GM19395 (cell line): ENCODE results near the gene TLR9.
"Not testable (repeated sequence)": the region's sequence is repeated elsewhere in the genome, so short reads cannot be mapped to it uniquely, and the experiment has no call there.

Experiments used
- ATAC-seq: cut with Tn5 transposase; IDR thresholded peaks from one replicate; pipeline ENCODE4 v1.9.1; 2021; ENCODE audit warnings: mild to moderate bottlenecking, moderate library complexity; ENCODE audit not compliant: unreplicated experiment

The TLR9 gene, protein sequence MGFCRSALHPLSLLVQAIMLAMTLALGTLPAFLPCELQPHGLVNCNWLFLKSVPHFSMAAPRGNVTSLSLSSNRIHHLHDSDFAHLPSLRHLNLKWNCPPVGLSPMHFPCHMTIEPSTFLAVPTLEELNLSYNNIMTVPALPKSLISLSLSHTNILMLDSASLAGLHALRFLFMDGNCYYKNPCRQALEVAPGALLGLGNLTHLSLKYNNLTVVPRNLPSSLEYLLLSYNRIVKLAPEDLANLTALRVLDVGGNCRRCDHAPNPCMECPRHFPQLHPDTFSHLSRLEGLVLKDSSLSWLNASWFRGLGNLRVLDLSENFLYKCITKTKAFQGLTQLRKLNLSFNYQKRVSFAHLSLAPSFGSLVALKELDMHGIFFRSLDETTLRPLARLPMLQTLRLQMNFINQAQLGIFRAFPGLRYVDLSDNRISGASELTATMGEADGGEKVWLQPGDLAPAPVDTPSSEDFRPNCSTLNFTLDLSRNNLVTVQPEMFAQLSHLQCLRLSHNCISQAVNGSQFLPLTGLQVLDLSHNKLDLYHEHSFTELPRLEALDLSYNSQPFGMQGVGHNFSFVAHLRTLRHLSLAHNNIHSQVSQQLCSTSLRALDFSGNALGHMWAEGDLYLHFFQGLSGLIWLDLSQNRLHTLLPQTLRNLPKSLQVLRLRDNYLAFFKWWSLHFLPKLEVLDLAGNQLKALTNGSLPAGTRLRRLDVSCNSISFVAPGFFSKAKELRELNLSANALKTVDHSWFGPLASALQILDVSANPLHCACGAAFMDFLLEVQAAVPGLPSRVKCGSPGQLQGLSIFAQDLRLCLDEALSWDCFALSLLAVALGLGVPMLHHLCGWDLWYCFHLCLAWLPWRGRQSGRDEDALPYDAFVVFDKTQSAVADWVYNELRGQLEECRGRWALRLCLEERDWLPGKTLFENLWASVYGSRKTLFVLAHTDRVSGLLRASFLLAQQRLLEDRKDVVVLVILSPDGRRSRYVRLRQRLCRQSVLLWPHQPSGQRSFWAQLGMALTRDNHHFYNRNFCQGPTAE

DNA sequence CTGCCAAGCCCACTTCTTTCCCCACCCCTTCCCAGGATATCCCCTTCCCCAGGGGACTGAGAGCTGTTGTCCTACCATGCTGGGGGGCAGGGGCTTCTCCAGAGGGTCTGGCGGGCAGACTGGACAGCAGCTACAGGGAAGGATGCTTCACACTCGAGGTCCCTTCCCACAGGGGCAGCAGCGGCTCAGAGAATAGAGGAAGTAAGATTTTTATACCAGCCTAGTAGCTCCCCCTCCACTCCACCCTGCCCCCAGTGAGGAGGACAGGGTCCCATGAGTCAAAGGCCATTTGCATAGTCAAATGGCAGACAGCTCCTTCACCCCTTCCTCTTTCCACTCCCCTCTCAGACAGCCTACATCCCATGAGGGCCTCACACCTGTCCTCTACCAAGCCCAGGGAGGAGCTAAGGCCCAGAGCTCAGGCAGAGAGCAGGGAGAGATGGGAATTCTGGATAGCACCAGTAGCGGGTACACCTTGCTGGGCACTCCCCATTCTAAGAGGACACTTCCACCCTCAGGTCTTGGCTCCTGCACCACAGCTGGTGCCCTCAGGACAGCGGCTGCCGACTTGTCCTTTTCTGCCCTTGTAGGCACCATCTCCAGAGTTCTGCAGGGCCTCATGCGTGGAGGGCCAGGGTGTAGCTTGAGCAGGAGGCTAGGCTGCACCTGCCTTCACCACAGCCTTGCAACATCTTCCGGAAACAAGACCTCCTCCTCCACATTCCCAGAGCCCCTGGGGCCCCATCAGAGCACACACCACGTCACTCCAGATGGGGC is at the start of gene TLR9:
TSS of gene TLR9 (minus strand) at position 194 of the 777 bp plus-strand sequence. CDS start at position 78, 116 bp downstream.
- peak; percentile 78 for ATAC-seq

DNA sequence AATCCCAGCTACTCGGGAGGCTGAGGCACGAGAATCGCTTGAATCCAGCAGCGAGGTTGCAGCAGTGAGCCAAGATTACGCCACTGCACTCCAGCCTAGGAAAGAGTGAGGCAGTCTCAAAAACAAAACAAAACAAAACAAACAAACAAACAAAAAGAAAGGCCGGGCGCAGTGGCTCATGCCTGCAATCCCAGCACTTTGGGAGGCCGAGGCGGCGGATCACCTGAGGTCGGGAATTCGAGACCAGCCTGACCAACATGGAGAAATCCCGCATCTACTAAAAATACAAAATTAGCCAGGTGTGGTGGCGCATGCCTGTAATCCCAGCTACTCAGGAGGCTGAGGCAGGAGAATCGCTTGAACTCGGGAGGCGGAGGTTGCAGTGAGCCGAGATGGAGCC is 49.3 kb upstream of the TLR9 start:
- ATAC-seq: not testable (repeated sequence)

DNA sequence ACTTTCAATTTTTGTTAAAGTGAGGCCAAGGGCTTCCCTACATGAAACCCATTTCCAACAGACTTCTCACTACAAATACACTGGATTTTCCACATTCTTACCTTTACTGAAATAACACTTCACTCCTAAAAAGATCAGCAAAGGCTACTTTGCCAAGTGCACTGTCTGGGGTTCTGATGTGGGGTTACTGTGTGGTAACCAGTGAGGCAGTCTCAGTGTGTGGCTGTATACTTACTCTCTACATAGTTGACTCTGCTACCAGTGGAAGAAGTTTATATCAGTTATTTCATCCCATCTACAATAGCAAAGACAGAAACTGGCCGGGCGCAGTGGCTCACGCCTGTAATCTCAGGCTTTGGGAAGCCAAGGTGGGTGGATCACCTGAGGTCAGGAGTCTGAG is 47.4 kb upstream of the TLR9 start:
- no peak for ATAC-seq

DNA sequence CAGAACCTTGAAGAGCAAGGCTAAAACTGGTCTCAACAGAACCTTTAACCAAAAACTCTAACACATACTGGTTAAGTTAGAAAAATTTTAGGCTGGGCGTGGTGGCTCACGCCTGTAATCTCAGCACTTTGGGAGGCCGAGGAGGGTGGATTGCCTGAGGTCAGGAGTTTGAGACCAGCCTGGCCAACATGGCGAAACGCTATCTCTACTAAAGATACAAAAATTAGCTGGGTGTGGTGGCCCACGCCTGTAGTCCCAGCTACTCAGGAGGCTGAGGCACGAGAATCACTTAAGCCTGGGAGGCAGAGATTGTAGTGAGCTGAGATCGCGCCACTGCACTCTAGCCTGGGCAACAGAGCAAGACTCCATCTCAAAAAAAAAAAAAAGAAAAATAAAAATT is 46.7 kb upstream of the TLR9 start:
- not testable (repeated sequence) for ATAC-seq

DNA sequence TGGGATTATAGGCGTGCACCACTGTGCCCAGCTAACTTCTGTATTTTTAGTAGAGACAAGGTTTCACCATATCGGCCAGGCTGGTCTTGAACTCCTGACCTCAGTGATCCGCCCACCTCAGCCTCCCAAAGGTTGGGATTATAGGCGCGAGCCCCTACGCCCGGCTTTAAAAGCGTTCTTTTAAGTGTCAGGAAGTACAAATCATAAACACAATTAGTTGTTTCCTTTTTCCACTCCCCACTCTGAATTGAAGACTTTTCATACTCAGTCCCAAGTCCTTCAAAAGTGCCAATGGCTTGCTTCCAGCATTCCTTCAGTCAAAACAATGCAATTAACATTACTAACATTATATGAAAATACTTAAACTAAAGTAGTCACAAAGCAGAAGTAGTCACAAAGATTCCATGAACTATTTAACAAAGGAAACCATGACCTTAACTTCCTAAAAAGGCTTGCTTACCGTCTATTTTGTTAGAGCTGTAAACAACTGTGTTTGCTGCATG is 44.9 kb upstream of the TLR9 start:
- no peak for ATAC-seq

DNA sequence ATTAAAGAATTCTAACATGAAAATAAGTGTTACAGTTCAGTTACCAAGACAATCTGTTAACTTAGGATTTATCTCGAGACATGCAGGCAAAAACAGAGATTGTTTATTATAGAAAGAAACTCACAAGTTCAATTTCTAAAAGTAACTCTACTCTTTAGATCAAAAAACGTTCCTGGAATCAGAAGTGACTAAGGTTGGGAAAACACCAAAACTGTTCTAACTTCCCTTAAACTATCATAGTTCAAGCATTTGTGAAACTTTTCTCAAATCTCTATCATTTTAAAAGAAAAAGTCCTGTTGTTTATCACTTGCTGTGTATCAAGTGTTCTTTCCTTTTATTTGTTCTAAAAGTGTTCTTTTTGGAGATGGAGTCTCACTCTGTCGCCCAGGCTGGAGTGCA is 44.3 kb upstream of the TLR9 start:
- ATAC-seq: no peak

DNA sequence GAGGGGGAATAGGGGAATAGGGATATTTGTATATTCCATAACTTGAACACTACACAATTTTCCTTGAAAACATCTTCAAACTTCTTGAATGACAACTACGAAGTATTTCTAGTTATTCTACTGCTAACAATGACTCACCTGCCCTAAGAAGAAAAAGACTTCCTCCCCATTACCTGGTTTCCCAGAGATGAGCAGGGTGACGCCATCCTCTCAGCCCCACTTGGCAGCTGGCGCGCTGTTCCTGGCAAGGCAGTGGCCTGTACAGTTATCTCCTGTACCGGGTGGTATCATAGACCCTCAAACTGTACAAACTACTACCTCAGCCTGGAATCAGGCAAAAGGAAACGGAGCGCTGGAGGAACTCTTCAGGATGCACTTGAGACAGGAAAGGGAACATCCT is 42.6 kb upstream of the TLR9 start:
- ATAC-seq: no peak

DNA sequence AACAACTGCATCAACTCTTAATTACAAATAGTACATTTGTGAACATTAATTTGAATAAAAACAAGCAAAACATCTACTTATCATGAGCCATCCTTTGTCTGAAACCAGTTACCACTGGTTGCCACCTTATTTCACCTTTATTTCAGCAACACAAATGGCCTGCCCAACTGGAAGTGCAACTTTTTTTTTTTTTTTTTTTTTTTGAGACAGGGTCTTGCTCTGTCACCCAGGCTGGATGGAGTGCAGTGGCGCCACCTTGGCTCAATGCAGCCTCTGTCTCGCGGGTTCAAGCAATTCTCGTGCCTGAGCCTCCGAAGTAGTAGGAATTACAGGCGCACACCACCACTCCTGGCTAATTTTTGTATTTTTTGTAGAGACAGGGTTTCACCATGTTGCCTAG is 39.9 kb upstream of the TLR9 start:
- ATAC-seq: no peak

DNA sequence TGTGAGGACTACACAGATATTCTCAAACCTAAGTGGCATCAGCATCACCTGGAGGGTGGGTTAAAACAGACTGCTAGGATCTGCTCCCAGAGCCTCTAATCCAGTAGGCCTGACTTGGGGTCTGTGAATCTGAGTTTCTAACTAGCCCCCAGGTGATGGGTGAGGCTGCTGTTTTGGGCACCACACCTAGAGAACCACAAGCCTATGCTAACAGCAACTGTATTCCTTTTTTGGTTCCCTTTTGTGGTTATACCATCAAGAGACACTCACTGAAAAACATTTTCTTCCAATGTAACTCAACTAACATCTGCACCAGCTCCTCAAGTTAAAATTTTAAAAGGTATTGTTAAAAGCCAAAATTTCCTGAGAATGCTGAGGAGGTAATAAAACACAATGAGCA is 37.0 kb upstream of the TLR9 start:
- no peak for ATAC-seq

DNA sequence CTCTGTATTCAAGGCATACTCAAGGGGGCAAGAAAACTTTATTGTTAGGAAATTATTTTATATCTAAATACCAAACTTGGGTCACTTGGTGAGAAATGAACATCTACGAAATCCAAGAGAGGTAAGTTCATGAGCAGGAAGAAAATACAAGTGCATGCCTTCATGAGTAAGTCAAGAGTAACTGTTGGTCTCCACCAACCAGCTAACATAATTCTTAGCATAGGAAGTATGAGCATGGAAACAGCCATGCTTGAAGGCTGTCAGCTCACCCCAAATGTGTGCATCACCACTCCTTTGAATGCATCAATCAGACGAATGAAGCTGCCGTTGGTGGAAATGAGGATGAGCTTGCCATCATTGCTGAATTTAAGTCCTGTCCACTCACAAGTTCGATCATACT is 34.0 kb upstream of the TLR9 start:
- no peak for ATAC-seq

DNA sequence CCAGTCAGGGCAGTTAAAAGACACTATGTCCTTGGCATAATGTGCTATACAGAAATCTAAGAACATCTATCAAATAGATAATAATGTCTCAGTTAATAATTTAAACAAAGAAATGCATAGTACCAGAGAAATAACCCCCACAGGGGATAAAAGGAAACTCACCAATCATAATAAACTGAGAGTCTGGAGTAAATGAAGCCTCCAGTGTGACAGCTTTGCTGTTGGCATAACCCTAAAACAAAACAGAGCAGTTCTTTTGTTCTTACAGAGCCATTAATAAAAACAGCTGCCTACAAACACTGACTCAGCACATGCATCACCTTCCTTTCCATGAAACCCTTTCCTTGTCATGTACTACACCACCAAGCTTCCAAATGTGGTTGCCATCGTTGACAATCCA is 33.6 kb upstream of the TLR9 start:
- no peak for ATAC-seq

DNA sequence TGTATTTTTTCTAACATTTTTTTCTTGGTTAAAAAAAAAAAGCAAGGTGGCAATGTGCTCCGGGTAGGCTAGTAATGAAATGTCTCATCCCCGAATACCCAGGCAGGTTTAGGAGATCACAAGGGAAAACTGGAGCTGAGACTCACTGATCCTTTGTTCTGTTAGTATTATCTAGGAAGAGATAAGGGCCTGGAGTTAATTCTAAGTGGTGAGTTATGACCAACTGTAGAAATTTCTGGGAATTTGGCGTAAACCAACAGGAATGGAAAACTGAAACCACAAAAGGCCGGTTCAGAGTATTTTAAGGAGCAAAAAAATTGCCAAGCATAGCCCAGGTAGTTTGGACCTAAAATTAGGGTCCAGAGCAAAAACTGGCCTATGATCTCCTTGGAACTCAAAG is 32.5 kb upstream of the TLR9 start:
- no peak for ATAC-seq

DNA sequence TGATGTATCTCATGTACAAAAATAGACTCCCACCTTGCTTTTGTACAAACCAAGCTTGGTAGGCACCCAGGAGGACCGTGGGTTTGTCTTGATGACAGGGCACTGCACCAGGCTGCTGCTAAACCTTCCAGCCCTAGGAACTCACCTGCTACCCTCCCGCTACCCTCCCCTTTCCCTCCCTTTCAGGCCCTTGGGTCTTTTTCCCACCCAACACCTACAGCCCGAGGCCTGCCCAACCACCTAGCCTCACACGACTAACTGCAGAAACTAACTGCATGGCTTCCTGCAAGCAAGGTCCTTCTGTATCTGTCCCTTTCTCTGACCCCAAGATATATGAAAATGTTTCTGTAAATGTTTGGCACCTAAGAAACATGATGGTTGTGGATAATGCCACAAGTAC is 31.2 kb upstream of the TLR9 start:
- no peak for ATAC-seq

DNA sequence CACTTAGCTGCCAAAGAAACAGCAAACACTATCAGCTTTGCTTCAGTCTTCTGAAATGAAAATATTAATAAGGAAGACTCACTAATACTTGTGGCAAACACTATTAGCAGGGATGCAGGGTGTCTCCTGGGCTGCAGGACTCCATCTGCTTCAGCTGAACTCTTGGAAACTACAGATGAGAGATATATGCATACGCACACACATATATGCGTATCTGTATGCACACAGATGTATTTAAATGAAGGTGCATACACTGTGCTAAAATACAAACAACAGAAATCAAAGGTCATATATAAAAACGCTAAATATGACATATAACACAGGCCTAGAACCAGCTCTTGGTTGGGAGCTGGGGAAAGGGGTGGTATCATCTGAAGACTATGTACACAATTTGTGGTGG is 30.7 kb upstream of the TLR9 start:
- ATAC-seq: no peak

DNA sequence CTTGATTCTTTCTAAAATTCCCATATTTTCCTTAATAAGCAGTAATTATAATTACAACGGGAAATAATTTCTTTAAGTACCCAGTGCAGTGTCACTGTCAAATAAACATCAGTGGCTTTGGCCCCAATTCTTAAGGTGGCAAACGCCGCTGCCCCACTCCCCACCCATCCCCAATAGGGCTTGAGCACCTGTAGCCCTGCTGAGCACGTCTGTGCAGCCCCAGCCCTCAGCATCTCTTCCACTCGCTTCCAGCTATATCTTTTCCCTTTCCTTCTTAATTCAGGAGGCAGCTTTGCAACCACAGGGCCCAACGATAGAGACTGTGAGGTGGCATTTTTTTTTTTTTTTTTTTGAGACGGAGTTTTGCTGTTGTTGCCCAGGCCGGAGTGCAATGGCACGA is 29.2 kb upstream of the TLR9 start:
- no peak for ATAC-seq

DNA sequence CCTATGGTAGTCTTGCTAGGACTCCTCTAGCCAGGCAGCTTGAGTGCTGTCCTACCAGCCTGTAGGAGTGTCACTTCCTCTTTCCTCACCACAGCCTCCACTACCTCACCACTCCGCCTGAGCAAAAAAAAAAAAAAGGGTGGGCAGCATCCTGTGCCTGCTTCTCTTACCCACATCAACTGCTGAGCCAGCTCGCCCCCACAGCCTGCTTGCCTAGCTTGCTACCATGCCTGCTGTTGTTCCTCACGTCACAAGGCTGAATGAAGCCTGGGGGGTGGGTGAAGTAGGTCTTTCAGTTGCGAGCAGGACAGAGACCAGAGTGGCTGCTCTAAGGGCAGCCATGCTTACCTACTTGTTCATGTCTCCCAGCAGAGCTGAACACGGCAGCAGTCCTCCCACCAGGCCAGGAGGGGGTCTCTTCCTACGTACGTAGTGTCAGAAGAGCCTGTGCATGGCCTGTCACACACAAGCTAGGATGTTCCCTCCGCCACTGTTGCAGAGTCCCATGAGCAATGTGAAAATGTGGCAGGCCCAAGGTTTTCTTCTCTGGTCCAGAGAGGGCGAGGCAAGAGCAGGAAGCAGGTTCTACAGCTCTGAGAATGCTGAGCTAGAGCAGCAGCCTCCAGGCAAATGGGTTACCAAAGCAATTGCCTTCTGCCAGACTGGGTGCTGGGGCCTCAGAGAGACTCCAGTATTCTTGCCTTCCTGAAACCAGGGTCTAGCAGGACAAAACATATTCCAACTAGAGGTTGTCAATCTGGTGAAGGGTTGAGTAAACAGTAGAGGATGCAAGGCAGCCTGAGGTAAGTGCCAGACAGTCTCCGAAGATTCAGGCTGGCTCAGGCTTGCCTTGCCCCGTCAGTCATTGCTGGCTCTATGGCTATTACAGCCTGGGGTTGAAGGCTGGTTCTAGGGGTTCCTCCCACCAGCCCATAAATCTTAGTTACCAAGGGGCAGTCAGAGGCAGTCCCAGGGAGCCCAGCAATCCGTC is 28.2 kb upstream of the TLR9 start:
- peak; percentile 97 for ATAC-seq

DNA sequence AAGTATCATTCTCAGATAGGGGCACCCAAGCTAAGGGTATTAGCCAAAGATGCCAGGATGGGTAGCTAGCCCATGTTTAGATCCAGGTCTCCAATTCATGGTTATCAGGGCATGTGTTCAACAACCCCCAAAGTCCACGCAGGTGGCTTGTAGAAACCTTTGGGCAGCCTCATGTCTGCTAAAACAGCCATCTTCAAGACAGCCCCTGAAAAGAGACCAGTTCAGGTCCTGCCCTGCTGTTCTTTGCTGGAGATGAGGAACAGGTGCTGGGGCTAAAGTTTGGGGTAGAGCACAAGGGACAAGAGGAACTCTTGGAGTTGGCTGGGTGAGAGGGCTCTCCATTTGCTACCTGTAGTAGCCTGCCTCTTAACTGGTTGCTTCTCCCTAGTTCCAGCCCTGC is 24.7 kb upstream of the TLR9 start:
- ATAC-seq: no peak

DNA sequence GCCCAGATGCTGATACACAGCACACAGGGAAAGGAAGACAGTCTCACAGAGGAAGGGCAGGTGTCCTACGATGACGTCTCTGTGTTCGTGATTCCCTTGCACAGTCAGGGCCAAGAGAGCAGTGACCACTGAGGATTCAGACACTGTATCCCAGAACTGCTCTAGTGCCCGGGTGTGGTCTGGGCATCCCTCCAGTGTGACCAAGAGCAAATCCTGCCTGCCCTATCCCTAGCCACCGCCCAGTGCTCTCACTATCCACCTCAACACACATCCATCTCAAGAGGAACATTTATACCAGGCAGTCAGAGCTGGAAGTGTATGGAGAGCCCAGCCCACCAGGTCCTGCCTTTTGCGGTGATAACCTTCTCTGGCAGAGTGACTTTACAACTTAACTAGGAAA is 24.2 kb upstream of the TLR9 start:
- no peak for ATAC-seq

DNA sequence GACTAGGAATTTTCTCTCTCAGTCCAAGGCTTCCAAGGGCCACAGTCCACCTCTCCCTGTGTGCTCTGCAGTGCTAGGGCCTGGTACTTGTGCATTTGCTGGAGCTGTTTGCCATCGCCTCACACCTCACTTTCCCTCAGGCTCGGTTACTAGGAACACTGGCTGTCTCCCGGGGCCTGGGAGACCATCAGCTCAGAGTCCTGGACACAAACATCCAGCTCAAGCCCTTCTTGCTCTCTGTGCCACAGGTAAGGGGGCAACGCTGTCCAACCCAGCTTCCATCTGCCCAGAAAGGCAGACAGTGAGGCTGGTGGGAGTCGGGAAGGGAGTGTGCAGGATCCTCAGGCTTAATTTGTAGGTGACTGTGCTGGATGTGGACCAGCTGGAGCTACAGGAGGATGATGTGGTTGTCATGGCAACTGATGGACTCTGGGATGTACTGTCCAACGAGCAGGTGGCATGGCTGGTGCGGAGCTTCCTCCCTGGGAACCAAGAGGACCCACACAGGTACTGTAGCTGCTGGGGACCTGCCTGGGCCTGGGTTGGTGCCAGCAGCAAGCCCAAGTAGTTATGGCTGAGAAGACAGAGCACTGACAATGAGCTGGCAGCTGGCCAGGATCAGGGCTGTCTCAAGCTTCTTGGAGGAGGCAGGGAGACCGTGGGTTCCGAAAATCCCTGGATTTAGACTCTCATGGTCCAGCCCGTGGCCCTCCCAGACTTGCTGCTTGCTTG is 23.5 kb upstream of the TLR9 start:
- no peak for ATAC-seq
